ENCODE data around the gene WDR90. TPM values are rescaled to one million over a fixed set of nuclear protein-coding genes. Genes with fewer than 3 reads are reported as not detected.

Gene WDR90
- total RNA-seq (100 to 1,000 TPM in 2 of 5 donors, 10 to 100 TPM in 3; 27.2 to 114 (median 30.9) TPM), polyA plus RNA-seq (10 to 100 TPM; 19.9 to 33.6 (median 22.0) TPM)
- long read RNA-seq, donor 1, partial matches to known transcripts: 12 of 13 reads
- long read RNA-seq, donor 1, other reads (novel, unspliced or antisense): 0 of 13 reads
- long read RNA-seq, donor 2: 0 reads
- long read RNA-seq, donor 3, partial matches to known transcripts: 0 of 1 reads
- long read RNA-seq, donor 3, other reads (novel, unspliced or antisense): 0 of 1 reads
- long read RNA-seq, donor 4: 0 reads
- long read RNA-seq, donor 5, partial matches to known transcripts: 7 of 7 reads
- long read RNA-seq, donor 5, other reads (novel, unspliced or antisense): 0 of 7 reads
- long read RNA-seq, donor 6, partial matches to known transcripts: 40 of 42 reads
- long read RNA-seq, donor 6, other reads (novel, unspliced or antisense): 0 of 42 reads
- long read RNA-seq, donor 7: 0 reads
- long read RNA-seq, donor 8, partial matches to known transcripts: 13 of 14 reads
- long read RNA-seq, donor 8, other reads (novel, unspliced or antisense): 0 of 14 reads
- long read RNA-seq, donor 9, partial matches to known transcripts: 6 of 7 reads
- long read RNA-seq, donor 9, other reads (novel, unspliced or antisense): 0 of 7 reads
- long read RNA-seq, donor 10: 0 reads

- WGBS, 5 donors: 1 to 5% (median 1%) methylated on average over 19 to 91 of the region's 91 CpGs
- Histone ChIP-seq H3K27ac (peak within 1 kb of the TSS; percentile 88 to 95 (median 90)), H3K36me3 (peaks cover 0 to 26% (median 22%) of the 10 kb centered on the region in 4 donors), H3K27me3 (no peaks in the 10 kb centered on the region), H3K9me3 (no peaks in the 10 kb centered on the region), H3K4me3 (peak within 1 kb of the TSS; percentile 73 to 99 (median 90)), H3K4me1 (peaks cover 52 to 71% (median 67%) of the 10 kb centered on the region in 4 donors)
- intact Hi-C loops (cut with DNase I; ENCODE audit: low total_unique reads): no loop called here
- peak; percentile 94 to 98 for DNase-seq
- TF ChIP-seq POLR2AphosphoS5 (IDR thresholded peaks at IDR 0.05) (peak in 2 of 3 donors; percentile 73 to 93), EP300 (IDR thresholded peaks at IDR 0.05) (no peak)
Measured at GRCh38 chr16:648781-649589, at the start of gene WDR90. WDR90 (plus strand) TSS chr16:649365; CDS start chr16:649417, 52 bp downstream.

GRCh38 chr16:600781-601180 lies 48.4 kb upstream of the WDR90 start:
- H3K36me3 ChIP-seq: peaks cover 8 to 42% (median 33%) of the 10 kb centered on the region in 4 donors
- no peak overlapping the region for H3K4me3 ChIP-seq
- H3K27ac ChIP-seq: no peak overlapping the region
- H3K4me1 ChIP-seq: peaks cover 0 to 13% (median 9%) of the 10 kb centered on the region in 4 donors
- DNase-seq: no peak
- peaks cover 0 to 5% (median 0%) of the 10 kb centered on the region in 4 donors for H3K9me3 ChIP-seq
- 40 to 55% (median 50%) methylated on average over 7 of the region's 7 CpGs for WGBS, 5 donors
- TF ChIP-seq POLR2AphosphoS5 (IDR thresholded peaks at IDR 0.05) (no peak), POLR2A (IDR thresholded peaks at IDR 0.05) (no peak), CTCF (IDR thresholded peaks at IDR 0.05) (no peak), EP300 (IDR thresholded peaks at IDR 0.05) (no peak)
- H3K27me3 ChIP-seq: no peaks in the 10 kb centered on the region
- intact Hi-C loops (cut with DNase I; ENCODE audit: low total_unique reads): no loop called here

- 75 to 89% (median 85%) methylated on average over 5 of the region's 5 CpGs for WGBS, 5 donors
- TF ChIP-seq POLR2AphosphoS5 (IDR thresholded peaks at IDR 0.05) (no peak), POLR2A (IDR thresholded peaks at IDR 0.05) (no peak), CTCF (IDR thresholded peaks at IDR 0.05) (no peak), EP300 (IDR thresholded peaks at IDR 0.05) (no peak)
- peaks cover 3 to 21% (median 19%) of the 10 kb centered on the region in 4 donors for H3K36me3 ChIP-seq
- no peaks in the 10 kb centered on the region for H3K27me3 ChIP-seq
- H3K4me3 ChIP-seq: no peak overlapping the region
- H3K4me1 ChIP-seq: peaks cover 0 to 14% (median 6%) of the 10 kb centered on the region in 4 donors
- peaks cover 0 to 5% (median 0%) of the 10 kb centered on the region in 4 donors for H3K9me3 ChIP-seq
- intact Hi-C loops (cut with DNase I; ENCODE audit: low total_unique reads): no loop called here
- no peak overlapping the region for H3K27ac ChIP-seq
- DNase-seq: no peak
Measured at GRCh38 chr16:603933-604332, 45.2 kb upstream of the WDR90 start.

- Histone ChIP-seq H3K4me3 (no peak overlapping the region), H3K9me3 (peaks cover 0 to 5% (median 0%) of the 10 kb centered on the region in 4 donors), H3K4me1 (peaks cover 0 to 32% (median 22%) of the 10 kb centered on the region in 4 donors), H3K27ac (no peak overlapping the region), H3K27me3 (no peaks in the 10 kb centered on the region), H3K36me3 (no peaks in the 10 kb centered on the region)
- intact Hi-C loops (cut with DNase I; ENCODE audit: low total_unique reads): no loop called here
- WGBS, 5 donors: 89 to 95% (median 94%) methylated on average over 19 to 22 of the region's 22 CpGs
- no peak for DNase-seq
- TF ChIP-seq CTCF (IDR thresholded peaks at IDR 0.05) (no peak), POLR2AphosphoS5 (IDR thresholded peaks at IDR 0.05) (no peak), POLR2A (IDR thresholded peaks at IDR 0.05) (no peak), EP300 (IDR thresholded peaks at IDR 0.05) (no peak)
Measured at GRCh38 chr16:606656-607307, 42.4 kb upstream of the WDR90 start.

Data from stomach (tissue), 19 donors.